GM18498 (cell line): Measurements from ENCODE around the gene CDCP1.
"Not testable (repeated sequence)": the region's sequence is repeated elsewhere in the genome, so short reads cannot be mapped to it uniquely, and the experiment has no call there.

Experiments
- ATAC-seq: cut with Tn5 transposase; IDR thresholded peaks from one replicate; pipeline ENCODE4 v1.9.1; 2021; ENCODE audit warnings: mild to moderate bottlenecking, moderate library complexity; ENCODE audit not compliant: unreplicated experiment

The CDCP1 gene

GRCh38 chr3:45088543-45089358, 57.4 kb downstream of the CDCP1 start:
- ATAC-seq: no peak

- no peak for ATAC-seq
These were observed 59.0 kb downstream of the CDCP1 start for GRCh38 chr3:45087155-45087554.

GRCh38 chr3:45084820-45085816, 61.1 kb downstream of the CDCP1 start:
- no peak for ATAC-seq

DNA sequence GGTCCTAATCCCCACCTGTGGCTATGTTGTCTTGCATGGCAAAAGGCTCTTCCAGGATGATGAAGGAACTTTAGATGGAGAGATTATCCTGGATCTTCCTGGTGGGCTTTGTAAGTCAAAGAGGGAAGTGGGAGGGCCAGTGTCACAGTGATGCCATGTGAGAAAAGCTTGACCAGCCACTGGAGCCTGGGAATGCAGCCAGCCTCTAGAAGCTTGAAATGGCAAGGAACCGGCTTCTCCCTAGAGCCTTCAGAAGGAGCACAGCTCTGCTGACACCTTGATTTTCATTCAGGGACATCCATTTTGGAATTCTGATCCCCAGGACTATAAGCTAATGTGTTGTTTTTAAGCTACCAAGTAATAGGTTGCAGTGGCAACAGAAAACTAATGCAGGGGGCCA, 61.8 kb downstream of the CDCP1 start:
- no peak for ATAC-seq

GRCh38 chr3:45083023-45083422, 63.2 kb downstream of the CDCP1 start:
- ATAC-seq: no peak

- no peak for ATAC-seq
These were observed 64.0 kb downstream of the CDCP1 start for GRCh38 chr3:45082142-45082538.

GRCh38 chr3:45081506-45082141, 64.6 kb downstream of the CDCP1 start:
- no peak for ATAC-seq

DNA sequence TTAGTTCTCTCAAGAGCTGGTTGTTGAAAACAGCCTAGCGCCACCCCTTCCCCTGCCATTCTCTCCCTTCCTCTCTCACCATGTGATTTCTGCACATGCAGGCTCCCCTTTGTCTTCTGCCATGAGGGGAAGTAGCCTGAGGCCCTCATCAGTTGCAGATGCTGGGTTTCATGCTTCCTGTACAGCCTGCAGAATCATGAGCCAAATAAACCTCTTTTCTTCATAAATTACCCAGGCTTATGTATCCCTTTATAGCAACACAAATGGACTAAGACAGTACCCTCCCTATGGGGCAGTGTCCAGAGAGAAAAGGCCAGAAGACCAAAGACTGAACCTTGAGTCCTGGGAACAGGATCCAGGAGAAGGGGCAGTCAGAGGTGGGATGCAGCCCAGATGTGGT, 65.4 kb downstream of the CDCP1 start:
- no peak for ATAC-seq

DNA sequence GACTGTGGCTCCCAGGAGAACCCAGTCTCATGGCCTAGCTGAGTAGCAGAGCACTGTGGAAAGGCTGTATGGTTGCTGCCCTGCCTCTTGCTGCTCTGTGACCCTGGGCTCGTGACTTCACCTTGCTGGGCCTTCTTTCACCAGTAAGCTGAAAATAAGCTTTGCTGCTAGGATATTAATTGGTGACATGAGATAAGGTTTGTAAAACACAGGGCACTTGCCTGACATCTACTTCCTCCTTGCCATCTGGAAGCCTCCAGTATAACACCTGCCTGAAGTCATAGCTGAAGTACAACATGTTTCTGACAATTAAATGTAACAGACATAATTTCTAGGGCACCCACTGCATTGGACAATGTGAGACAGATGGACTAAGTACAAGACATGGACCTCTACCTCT, 66.5 kb downstream of the CDCP1 start:
- no peak for ATAC-seq

DNA sequence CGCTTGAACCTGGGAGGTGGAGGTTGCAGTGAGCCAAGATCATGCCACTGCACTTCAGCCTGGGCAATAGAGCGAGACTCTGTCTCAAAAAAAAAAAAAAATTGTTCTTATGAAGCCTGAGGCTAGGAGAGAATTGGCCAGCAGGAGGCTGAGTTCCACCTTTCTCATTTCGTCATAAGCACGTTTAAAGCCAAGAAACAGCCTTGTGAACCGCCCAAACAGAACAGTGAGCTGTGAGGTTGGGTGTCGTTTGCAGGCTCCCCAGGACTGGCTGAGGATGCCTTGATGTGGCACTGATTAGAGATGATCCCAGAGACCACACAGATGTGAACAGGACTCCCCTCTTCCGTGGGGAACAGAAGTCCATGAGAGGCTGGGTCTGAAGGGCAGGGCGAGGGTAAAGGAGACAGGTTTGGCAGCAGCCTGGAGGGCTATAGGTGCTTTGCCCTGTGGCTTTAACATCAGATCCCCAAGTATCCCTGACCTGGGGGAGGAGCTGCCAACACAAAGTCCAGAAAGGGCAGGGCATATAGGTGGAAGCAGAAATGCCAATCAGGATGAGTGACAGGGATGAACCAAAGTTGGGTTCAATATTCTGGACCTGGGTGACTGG, 67.2 kb downstream of the CDCP1 start:
- ATAC-seq: no peak

DNA sequence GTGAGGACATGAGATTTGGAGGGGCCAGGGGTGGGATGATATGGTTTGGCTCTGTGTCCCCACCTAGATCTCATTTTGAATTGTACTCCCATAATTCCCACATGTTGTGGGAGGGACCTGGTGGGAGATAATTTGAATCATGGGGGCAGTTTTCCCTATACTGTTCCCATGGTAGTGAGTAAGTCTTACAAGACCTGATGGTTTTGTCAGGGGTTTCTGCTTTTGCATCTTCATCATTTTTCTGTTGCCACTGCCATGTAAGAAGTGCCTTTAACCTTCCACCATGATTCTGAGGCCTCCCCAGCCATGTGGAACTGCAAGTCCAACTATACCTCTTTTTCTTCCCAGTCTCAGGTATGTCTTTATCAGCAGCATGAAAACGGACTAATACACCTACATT, 67.9 kb downstream of the CDCP1 start:
- ATAC-seq: not testable (repeated sequence)

DNA sequence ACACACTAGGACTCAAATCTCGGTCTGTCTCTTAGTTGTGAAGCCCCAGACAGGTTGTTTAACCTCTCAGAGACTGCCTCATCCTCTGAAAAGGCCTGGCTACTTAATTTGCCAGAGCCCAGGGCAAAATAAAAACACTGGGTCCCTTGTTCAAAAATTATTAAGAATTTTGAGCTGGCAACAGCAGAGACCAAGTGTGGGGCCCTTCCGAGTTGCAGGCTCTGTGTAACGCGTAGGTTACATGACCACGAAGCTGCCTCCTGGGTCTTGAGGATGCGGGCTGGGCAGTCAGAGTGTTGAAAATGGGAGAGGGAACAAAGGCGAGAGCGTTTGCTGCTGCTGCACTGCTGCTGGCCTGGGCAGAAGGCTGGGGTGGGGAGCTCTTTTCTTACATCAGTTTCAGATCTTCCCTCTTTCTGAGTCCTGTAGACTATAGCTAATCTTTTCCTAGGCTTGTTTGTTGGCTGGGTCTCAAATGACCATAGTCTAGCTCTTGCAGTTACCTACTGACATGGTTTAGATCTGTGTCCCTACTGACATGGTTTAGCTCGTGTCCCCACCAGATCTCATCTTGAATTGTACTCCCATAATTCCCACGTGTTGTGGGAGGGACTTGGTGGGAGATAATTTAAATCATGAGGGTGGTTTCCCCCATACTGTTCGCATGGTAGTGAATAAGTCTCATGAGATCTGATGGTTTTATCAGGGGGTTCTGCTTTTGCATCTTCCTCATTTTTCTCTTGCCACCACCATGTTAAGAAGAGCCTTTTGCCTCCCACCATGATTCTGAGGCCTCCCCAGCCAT, 70.2 kb downstream of the CDCP1 start:
- no peak for ATAC-seq

- no peak for ATAC-seq
These were observed 75.1 kb downstream of the CDCP1 start for GRCh38 chr3:45071075-45071474.

DNA sequence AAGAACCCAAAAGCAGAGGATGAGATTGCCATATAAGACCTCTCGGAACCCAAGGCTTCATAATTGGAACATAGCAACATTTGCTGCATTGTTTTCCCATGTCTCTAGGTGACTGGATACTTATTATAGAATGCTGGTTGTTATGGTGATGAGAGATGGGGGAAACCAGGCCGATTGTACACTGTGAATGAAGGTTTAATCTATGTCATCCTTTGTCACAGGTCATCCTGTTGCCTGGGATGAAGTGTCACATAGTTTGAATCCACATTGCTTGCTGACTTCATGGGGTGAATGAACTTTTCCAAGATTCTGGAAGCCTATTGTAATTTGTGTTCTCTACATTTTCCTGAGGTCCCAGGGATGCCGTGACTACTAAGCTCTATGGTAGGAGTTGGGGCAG, 78.2 kb downstream of the CDCP1 start:
- no peak for ATAC-seq

DNA sequence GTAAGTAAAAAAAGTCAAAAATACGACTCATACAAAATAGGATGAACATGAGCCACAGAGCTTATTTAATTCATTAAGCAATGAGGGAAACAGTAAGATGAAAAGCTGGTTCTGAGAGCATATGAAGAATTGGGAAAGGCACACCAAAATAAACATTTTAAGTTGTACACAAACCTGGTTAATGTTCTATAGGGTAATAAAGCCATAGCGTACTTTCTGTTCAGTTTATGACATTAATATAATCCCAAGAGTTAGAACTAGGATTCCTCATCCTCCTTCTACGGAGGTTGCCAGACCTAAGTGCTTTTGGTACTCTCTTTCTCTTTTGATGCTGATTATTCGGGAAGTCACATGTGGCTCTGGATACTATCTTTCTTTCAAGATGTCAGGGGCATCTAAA, 78.7 kb downstream of the CDCP1 start:
- ATAC-seq: no peak

GRCh38 chr3:45066109-45066801, 79.9 kb downstream of the CDCP1 start:
- ATAC-seq: no peak

- no peak for ATAC-seq
These were observed 80.8 kb downstream of the CDCP1 start for GRCh38 chr3:45065373-45065720.

DNA sequence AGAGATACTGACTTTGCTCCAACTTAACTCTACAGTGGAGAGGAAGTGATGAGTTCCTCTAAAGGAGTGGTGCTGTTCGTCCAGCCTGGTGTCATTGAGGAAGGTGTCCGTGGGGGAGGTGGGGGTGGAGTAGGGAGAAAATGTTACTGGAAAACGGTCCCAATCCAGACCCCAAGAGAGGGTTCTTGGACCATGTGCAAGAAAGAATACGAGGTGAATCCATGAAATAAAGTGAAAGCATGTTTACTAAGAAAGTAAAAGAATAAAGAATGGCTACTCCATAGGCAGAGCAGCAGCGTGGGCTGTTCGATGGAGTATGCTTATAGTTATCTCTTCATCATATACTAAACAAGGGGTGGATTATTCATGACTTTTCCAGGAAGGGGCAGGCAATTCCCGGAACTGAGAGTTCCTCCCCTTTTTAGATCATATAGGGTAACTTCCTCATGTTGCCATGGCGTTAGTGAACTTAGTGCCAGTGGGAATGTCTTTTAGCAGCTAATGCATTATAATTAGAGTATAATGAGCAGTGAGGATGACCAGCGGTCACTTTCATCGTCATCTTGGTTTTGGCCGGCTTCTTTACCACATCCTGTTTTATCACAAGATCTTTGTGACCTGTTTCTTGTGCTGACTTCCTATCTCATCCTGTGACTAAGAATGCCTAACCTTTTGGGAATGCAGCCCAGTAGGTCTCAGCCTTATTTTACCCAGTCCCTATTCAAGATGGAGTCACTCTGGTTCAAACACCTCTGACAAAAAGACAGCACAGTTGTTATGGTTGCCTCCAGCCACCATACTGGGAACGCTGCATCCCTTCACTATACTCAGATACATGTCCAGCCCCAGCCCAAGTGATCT, 81.4 kb downstream of the CDCP1 start:
- no peak for ATAC-seq

DNA sequence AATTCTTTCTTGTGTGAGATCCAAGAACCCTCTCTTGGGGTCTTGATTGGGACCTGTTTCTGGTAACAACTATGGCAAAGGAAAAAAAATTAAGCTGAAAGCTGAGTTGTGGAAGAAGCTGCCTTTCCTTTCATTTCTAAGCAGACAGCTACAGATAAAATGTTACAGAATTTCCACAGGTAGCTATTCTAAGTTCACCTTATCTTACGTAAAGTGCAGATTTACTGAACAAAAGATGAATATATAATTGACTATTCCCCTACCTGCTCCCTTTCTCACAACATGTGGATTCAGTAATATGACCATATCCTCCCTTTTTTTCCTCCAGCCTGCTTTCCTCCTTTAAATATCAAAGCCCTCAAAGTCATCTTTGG, 83.5 kb downstream of the CDCP1 start:
- ATAC-seq: no peak
